CD4-positive, alpha-beta T cell treated with Interleukin-15 for 1 hour (primary cell): ENCODE data around the gene PDE12.

Source experiments
- DNase-seq: peaks from one replicate; pipeline ENCODE4 v3.0.0-alpha.2; 2020

Gene PDE12

GRCh38 chr3:57555738-57556458 lies at the start of gene PDE12:
TSS of gene PDE12 (plus strand) at chr3:57556274. CDS start at chr3:57556380, 106 bp downstream.
- peak; percentile 87 for DNase-seq

GRCh38 chr3:57512166-57512565 lies 43.9 kb upstream of the PDE12 start:
- no peak for DNase-seq

- DNase-seq: no peak
Observed at GRCh38 chr3:57518276-57518915, 37.7 kb upstream of the PDE12 start.

GRCh38 chr3:57530071-57530608 lies 25.9 kb upstream of the PDE12 start:
- no peak for DNase-seq

GRCh38 chr3:57538465-57538864 lies 17.6 kb upstream of the PDE12 start:
- no peak for DNase-seq

- DNase-seq: no peak
Observed at GRCh38 chr3:57544181-57545125, 11.6 kb upstream of the PDE12 start, which contains the start of gene DNAH12. TSS of gene DNAH12 (minus strand) at chr3:57544344. CDS start at chr3:57542870, 1,474 bp downstream.

GRCh38 chr3:57545636-57546268 lies 10.3 kb upstream of the PDE12 start:
- DNase-seq: no peak

- no peak for DNase-seq
Observed at GRCh38 chr3:57546616-57547015, 9.5 kb upstream of the PDE12 start.

- no peak for DNase-seq
Observed at GRCh38 chr3:57555306-57555705, 768 bp upstream of the PDE12 start.

GRCh38 chr3:57556459-57557084 lies 498 bp downstream of the PDE12 start:
- DNase-seq: no peak

- peak; percentile 41 for DNase-seq
Observed at GRCh38 chr3:57557085-57557537, 1.0 kb downstream of the PDE12 start.

- no peak for DNase-seq
Observed at GRCh38 chr3:57559526-57559925, 3.5 kb downstream of the PDE12 start.

GRCh38 chr3:57569859-57570450 lies 13.9 kb downstream of the PDE12 start:
- no peak for DNase-seq

- no peak for DNase-seq
Observed at GRCh38 chr3:57570878-57571277, 14.8 kb downstream of the PDE12 start.

- no peak for DNase-seq
Observed at GRCh38 chr3:57572096-57572495, 16.0 kb downstream of the PDE12 start.

- no peak for DNase-seq
Observed at GRCh38 chr3:57575966-57576626, 20.0 kb downstream of the PDE12 start.

GRCh38 chr3:57577801-57578200 lies 21.7 kb downstream of the PDE12 start:
- DNase-seq: no peak

GRCh38 chr3:57582474-57583168 lies 26.5 kb downstream of the PDE12 start:
- no peak for DNase-seq

- no peak for DNase-seq
Observed at GRCh38 chr3:57583544-57583943, 27.5 kb downstream of the PDE12 start.

- no peak for DNase-seq
Observed at GRCh38 chr3:57586778-57587177, 30.7 kb downstream of the PDE12 start.
